Activated T-cell treated with anti-CD3 and anti-CD28 coated beads, Interleukin-2, amount 50 U/mL, for 4 hours (primary cell): ENCODE results near the gene TLR1. TPM values are rescaled to one million over a fixed set of nuclear protein-coding genes. Genes with fewer than 3 reads are reported as not detected.
"Not testable (repeated sequence)": the region's sequence is repeated elsewhere in the genome, so short reads cannot be mapped to it uniquely, and the experiment has no call there.

Experiments used
- ATAC-seq, 2 donors: fragments of 200-7000 bp; cut with Tn5 transposase; one replicate each; pipeline ENCODE4 v1.10.0; 2021
- DNase-seq: peaks from one replicate; pipeline ENCODE4 v3.0.0-alpha.2; 2020
- H3K27me3 Mint-ChIP-seq: one replicate; pipeline ENCODE4 v1.8.0; 2021; ENCODE audit warnings: low read depth, mixed read lengths
- H3K36me3 Mint-ChIP-seq: one replicate; pipeline ENCODE4 v1.8.0; 2022; ENCODE audit warnings: mixed read lengths; ENCODE audit not compliant: insufficient read depth
- H3K4me1 Mint-ChIP-seq: one replicate; pipeline ENCODE4 v1.8.0; 2021; ENCODE audit warnings: low read depth, mixed read lengths
- H3K4me3 Mint-ChIP-seq: one replicate; pipeline ENCODE4 v1.8.0; 2021; ENCODE audit warnings: mild to moderate bottlenecking, moderate library complexity, mixed read lengths
- H3K9me3 Mint-ChIP-seq: one replicate; pipeline ENCODE4 v1.8.0; 2021; ENCODE audit warnings: mixed read lengths
- total RNA-seq, 3 donors: library from RNA; stranded (reverse); gene quantifications; one replicate each; pipeline ENCODE4 v1.2.1, GENCODE V29; 2021

The TLR1 gene
- total RNA-seq, 3 donors from 2014 or later: 0.53 to 2.0 (median 1.1) TPM

DNA sequence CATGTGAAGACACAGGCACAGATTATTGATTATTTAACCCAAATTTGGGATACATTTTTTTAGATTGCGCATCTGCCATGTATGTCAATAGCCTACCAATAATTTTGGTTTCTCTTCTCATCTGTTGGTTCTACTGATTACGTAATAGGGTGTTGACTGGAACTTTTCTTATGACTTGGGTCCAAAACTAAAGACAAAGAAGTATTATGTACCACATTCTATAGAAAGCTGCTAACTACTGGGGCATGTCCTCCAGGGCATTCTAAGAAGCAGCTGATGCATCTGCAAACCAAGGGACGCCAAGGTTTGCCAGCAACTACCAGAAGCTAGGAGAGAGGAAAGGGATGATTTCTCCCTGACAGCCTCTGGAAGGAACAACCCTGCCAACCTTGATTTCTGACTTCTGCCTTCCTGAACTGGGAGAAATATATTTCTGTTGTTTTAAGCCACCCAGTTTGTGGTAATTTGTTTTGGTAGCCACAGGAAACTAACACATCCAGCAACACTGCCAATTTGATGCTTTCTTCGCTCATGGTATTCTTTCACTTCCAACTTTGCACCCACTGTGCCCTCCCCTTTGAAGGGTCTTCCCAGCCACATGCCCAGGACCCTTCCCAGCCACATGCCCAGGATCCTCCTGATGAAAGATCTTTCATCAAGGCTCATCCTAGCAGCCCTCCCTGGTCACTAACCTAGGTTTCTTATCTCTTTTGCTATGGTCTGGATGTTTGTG lies 15.9 kb upstream of the TLR1 start:
- peaks cover 17% of the 10 kb centered on the region for H3K9me3 Mint-ChIP-seq
- DNase-seq (no peak), ATAC-seq (no peak)
- peaks cover 25% of the 10 kb centered on the region for H3K4me1 Mint-ChIP-seq
- H3K36me3 Mint-ChIP-seq: peaks cover 5% of the 10 kb centered on the region
- H3K4me3 Mint-ChIP-seq: no peak overlapping the region
- no peaks in the 10 kb centered on the region for H3K27me3 Mint-ChIP-seq

DNA sequence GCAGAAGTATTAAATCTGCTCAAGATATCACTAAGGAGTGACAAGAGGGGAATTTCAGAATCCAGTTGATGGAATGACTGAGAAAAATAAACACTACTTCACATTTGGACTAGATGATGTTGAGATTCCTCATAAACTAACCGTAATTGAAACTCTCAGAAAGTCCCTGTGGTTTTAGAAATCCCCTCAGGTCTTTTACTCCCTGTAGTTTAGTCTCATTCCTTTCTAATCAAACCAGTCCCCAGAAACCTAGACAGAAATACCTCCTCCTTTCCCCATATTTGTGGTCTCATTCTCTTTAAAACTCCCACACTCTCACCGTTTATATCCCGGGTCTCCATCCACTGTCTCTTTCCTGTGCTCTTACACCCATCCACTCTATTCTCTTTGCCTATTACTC lies 15.0 kb upstream of the TLR1 start:
- no peak for DNase-seq
- H3K36me3 Mint-ChIP-seq: peaks cover 5% of the 10 kb centered on the region
- no peaks in the 10 kb centered on the region for H3K27me3 Mint-ChIP-seq
- H3K9me3 Mint-ChIP-seq: peaks cover 20% of the 10 kb centered on the region
- H3K4me1 Mint-ChIP-seq: peaks cover 25% of the 10 kb centered on the region
- ATAC-seq: peak; percentile 35 to 82
- peak overlapping the region; percentile 2 for H3K4me3 Mint-ChIP-seq

DNA sequence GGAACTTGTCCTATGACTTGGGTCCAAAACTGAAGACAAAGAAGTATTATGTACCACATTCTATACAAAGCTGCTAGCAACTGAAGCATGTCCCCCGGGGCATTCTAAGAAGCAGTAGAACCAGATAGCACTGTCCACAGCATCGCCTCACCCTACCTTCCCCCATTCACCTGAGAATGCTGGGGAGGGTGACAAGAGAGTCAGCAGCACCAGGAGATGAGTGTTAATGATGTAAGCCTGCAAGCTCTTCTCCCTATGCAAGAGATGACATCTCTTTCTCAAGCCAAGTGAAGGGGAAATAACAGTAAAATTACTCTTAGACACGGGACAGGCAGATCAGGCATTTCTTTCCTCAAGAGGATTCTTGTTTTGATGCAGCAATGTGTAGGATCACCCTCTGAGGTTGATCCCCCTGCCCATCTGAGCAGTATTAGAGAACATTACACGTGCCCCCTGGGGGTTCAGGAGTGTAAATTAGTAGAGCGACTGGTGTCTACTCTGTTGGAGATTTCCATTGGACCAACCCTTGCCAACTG lies 13.9 kb upstream of the TLR1 start:
- H3K27me3 Mint-ChIP-seq: no peaks in the 10 kb centered on the region
- H3K4me1 Mint-ChIP-seq: peaks cover 25% of the 10 kb centered on the region
- H3K9me3 Mint-ChIP-seq: peaks cover 28% of the 10 kb centered on the region
- H3K4me3 Mint-ChIP-seq: no peak overlapping the region
- DNase-seq (no peak), ATAC-seq (no peak)
- H3K36me3 Mint-ChIP-seq: peaks cover 6% of the 10 kb centered on the region

DNA sequence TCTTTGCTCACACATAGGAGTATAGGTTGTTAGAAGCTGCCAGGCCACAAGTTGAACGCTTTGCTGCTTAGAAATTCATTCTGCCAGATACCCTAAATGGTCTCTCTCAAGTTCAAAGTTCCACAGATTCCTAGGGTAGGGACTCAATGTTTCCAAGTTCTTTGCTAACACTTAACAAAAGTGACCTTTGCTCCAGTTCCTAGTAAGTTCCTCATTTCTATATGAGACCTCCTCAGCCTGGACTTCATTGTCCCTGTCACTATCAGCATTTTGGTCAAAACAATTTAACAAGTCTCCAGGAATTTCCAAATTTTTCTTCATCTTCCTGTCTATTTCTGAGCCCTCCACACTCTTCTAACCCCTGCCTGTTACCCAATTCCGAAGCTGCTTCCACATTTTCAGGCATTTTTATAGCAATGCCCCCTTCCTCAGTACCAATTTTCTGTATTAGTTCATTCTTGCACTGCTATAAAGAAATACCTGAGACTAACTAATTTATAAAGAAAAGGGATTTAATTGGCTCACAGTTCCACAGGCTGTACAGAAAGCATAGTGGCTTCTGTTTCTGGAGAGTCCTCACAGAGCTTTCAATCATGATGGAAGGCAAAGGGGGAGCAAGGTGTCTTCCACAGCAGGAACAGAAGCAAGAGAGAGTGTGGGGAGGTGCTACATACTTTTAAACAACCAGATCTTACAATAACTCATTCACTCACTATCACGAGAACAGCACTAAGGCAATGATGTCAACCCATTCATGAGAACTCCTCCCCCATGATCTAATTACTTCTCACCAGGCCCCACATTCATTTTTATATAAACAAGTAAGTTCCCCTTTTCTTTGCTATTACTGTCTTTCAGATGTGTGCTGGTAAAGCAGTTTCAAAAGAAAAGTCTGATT lies 11.5 kb upstream of the TLR1 start:
- peaks cover 19% of the 10 kb centered on the region for H3K9me3 Mint-ChIP-seq
- DNase-seq (no peak), ATAC-seq (no peak)
- no peaks in the 10 kb centered on the region for H3K27me3 Mint-ChIP-seq
- H3K4me3 Mint-ChIP-seq: peak overlapping the region; percentile 2
- peaks cover 25% of the 10 kb centered on the region for H3K4me1 Mint-ChIP-seq
- peaks cover 4% of the 10 kb centered on the region for H3K36me3 Mint-ChIP-seq

DNA sequence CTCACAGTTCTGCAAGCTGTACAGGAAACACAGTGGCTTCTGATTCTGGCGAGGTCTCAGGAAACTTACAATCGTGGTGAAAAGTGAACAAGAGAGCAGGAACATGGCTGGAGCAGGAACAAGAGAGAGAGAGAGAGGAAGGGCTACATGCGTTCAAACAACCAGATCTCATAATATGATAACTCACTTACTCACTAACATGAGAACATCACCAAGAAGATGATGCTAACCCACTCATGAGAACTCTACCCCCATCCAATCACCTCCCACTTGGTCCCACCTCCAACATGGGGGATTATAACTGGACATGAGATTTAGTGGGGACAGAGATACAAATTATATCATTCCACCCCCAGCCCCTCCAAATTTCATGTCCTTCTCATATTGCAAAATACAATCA lies 9.8 kb upstream of the TLR1 start:
- peaks cover 9% of the 10 kb centered on the region for H3K4me1 Mint-ChIP-seq
- H3K9me3 Mint-ChIP-seq: peaks cover 19% of the 10 kb centered on the region
- H3K4me3 Mint-ChIP-seq: no peak overlapping the region
- H3K36me3 Mint-ChIP-seq: peaks cover 4% of the 10 kb centered on the region
- no peaks in the 10 kb centered on the region for H3K27me3 Mint-ChIP-seq
- no peak for DNase-seq
- ATAC-seq: no peak

- H3K9me3 Mint-ChIP-seq: peaks cover 19% of the 10 kb centered on the region
- no peak for DNase-seq
- H3K27me3 Mint-ChIP-seq: no peaks in the 10 kb centered on the region
- ATAC-seq: no peak
- H3K4me1 Mint-ChIP-seq: peaks cover 1% of the 10 kb centered on the region
- no peak overlapping the region for H3K4me3 Mint-ChIP-seq
- peaks cover 4% of the 10 kb centered on the region for H3K36me3 Mint-ChIP-seq
These were observed 6.7 kb upstream of the TLR1 start for GRCh38 chr4:38811297-38811696.

- not testable (repeated sequence) for H3K36me3 Mint-ChIP-seq, DNase-seq, ATAC-seq, H3K27me3 Mint-ChIP-seq, H3K9me3 Mint-ChIP-seq, H3K4me3 Mint-ChIP-seq
- peaks cover 35% of the 10 kb centered on the region for H3K4me1 Mint-ChIP-seq
These were observed 2.9 kb upstream of the TLR1 start for GRCh38 chr4:38807462-38807861.

DNA sequence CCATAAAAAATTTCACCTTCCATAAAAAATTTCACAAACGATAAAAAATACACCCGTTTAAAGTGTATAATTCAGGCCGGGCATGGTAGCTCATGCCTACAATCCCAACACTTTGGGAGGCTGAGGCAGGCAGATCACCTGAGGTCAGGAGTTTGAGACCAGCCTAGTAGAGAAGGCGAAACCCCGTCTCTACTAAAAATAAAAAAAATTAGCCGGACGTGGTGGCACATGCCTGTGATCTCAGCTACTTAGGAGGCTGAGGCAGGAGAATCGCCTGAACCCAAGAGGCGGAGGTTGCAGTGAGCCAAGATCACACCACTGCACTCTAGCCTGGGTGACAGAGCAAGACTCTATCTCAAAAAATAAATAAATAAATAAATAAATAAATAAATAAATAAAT lies 1.7 kb upstream of the TLR1 start:
- ATAC-seq, H3K9me3 Mint-ChIP-seq, H3K27me3 Mint-ChIP-seq, DNase-seq: not testable (repeated sequence)
- H3K4me3 Mint-ChIP-seq: peak overlapping the region; percentile 82
- H3K4me1 Mint-ChIP-seq: peaks cover 38% of the 10 kb centered on the region
- peaks cover 17% of the 10 kb centered on the region for H3K36me3 Mint-ChIP-seq

DNA sequence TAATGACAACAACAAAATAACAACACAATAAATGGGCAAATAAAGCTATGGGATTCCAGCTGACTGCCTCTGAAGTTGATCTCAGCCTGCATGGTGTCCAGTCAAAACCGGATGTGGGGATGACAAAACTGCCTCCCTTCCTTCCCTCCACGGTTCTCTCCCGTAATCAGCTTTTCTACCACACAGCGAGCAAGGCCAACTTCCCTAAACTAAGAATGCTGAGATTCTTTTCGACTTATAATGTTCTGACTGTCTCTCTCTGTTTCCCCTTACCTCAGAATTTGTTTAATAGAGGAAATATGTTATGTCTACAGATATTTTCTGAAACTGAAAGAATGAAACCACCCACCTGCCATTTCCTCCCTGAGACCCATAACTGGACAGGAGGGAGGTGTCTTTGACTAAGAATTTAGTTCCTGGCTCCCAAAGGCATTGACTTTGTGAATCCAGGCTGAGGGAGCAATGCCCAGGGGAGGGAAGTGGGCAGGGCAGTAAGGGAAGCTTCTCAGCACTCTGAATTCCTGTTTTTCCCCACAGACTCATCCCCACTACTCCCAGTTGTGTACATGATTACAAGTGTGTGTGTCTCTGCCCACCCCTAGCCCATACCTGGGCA lies 1.0 kb upstream of the TLR1 start:
- ATAC-seq (no peak), DNase-seq (no peak)
- H3K27me3 Mint-ChIP-seq: no peaks in the 10 kb centered on the region
- H3K4me1 Mint-ChIP-seq: peaks cover 41% of the 10 kb centered on the region
- H3K4me3 Mint-ChIP-seq: peak overlapping the region; percentile 82
- peaks cover 14% of the 10 kb centered on the region for H3K9me3 Mint-ChIP-seq
- peaks cover 23% of the 10 kb centered on the region for H3K36me3 Mint-ChIP-seq

- Mint-ChIP-seq H3K27me3 (no peaks in the 10 kb centered on the region), H3K36me3 (peaks cover 39% of the 10 kb centered on the region), H3K4me1 (peaks cover 43% of the 10 kb centered on the region), H3K9me3 (peaks cover 30% of the 10 kb centered on the region), H3K4me3 (peak overlapping the region; percentile 82)
- DNase-seq (no peak), ATAC-seq (peak; percentile 70 to 90)
These were observed 548 bp downstream of the TLR1 start for GRCh38 chr4:38803833-38804653.

DNA sequence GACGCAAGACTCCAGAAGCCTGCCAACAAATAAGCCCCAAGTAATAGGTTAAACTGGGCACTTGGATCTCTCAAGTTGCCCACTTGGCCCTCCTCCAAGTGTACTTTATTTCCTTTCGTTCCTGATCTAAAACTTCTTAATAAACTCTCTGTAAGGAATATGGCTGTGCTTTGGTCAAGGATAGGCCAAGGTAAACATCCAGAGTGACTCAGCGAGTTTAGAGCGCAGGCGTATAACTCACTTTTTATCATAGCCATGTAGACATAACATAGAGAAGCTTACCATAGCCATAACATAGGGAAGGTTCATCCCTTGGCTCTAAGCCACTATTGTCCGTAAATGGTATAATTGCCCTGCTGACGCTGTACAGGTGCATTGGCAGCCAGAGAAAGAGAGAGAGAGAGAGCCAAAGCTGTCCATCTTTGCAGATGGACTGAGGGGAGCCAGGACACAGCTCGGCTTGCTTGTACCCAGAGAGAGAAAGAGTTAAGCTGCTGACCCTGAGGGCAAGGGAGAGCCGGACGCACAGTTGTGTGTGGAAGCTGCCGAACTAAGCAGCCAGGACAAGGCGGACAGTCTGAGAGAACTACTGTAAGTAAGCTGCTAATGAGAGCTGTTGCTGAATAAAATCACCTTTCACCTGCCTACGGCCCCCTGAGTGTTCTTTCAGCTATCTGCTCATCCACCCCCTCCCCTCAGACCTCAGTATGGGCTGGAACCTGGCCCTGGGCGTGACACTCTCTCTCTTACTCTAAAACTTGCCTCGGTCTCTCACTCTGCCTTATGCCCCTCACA lies 1.8 kb downstream of the TLR1 start:
- peaks cover 51% of the 10 kb centered on the region for H3K36me3 Mint-ChIP-seq
- DNase-seq (no peak), ATAC-seq (no peak)
- peaks cover 43% of the 10 kb centered on the region for H3K4me1 Mint-ChIP-seq
- H3K27me3 Mint-ChIP-seq: no peaks in the 10 kb centered on the region
- peaks cover 35% of the 10 kb centered on the region for H3K9me3 Mint-ChIP-seq
- peak overlapping the region; percentile 42 for H3K4me3 Mint-ChIP-seq

GRCh38 chr4:38800961-38801450 lies 3.6 kb downstream of the TLR1 start:
- H3K4me1 Mint-ChIP-seq: peaks cover 40% of the 10 kb centered on the region
- no peaks in the 10 kb centered on the region for H3K27me3 Mint-ChIP-seq
- ATAC-seq (no peak), DNase-seq (no peak)
- H3K36me3 Mint-ChIP-seq: peaks cover 61% of the 10 kb centered on the region
- no peak overlapping the region for H3K4me3 Mint-ChIP-seq
- peaks cover 43% of the 10 kb centered on the region for H3K9me3 Mint-ChIP-seq

DNA sequence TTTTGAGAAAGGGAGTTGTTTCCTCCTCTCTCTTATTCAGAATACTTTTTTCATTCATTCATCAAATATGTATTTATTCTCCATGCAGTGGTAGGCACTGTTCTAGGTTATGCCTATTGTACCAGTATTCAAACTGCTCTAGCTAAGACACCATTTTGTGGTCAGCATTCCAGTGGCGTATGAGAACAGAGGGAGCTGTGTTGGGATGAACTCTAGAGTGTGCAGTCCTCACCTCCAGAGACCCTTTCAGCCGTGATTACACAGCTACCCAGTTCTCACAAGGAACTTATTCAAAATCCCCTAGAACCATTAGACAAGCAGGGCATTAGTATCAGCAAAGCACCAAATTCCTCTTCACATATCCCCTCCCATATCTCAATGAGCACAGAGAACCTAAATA lies 4.2 kb downstream of the TLR1 start:
- Mint-ChIP-seq H3K27me3 (no peaks in the 10 kb centered on the region), H3K36me3 (peaks cover 66% of the 10 kb centered on the region), H3K4me1 (peaks cover 34% of the 10 kb centered on the region), H3K4me3 (no peak overlapping the region), H3K9me3 (peaks cover 46% of the 10 kb centered on the region)
- DNase-seq (no peak), ATAC-seq (no peak)
